ENCODE measurements around the gene GEN1.

GRCh38 chr2:17771956-17772355 lies 18.0 kb downstream of the GEN1 start:
- TF ChIP-seq POLR2A (IDR thresholded peaks at IDR 0.05; ENCODE audit: low read depth, low read length), result no peak
- TF ChIP-seq POLR2AphosphoS5 (IDR thresholded peaks at IDR 0.05; ENCODE audit: low read depth, low read length), result no peak

Data from GM12892 (cell line).